GM23248 (cell line): ENCODE results near the gene ADAMTSL3.

ENCODE experiments used
- EZH2 ChIP-seq: fragments of 200-600 bp; sonication (generic); IDR thresholded peaks from 2 replicates; pipeline ENCODE4 v1.6.1; 2018; ENCODE audit warnings: antibody characterized with exemption, mild to moderate bottlenecking; ENCODE audit not compliant: insufficient read depth, poor library complexity, severe bottlenecking
- EZH2phosphoT487 ChIP-seq: fragments of 200-600 bp; sonication (generic); IDR thresholded peaks from 2 replicates; pipeline ENCODE4 v1.6.1; 2018; ENCODE audit warnings: antibody characterized with exemption, moderate library complexity, mild to moderate bottlenecking, low read depth; ENCODE audit not compliant: insufficient read depth

DNA sequence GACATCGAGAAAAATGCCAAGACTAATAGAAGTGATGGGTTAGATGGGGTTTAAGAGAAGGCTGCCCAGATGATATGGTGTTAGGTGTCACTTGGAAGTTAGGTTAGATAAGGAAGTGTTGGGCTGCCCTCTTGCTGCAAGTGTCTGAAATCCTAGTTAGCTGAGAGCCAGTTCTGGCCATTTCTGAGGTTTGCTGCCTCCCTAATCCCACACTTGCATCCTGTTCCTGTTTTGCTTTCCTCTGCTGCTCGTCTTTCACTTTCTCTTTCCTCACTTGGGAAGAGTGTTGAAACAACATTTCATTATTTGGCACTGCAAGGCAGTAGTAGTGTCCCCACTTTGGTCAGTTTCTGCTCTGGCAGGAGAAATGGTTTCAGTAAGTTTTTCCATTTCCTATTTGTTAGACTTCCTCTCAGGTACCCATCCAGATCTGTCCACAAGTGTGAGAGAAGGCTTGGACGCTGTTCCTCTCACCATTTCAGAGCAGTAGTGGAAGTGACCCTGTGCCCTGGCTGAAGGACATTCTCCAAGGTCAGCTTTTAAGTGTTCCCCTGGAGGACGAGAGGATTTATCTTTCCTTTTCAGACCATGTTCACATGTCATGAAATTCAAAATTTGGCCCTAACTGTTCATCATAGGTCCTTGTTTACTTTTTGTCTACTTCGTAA, 93.3 kb downstream of the ADAMTSL3 start:
- TF ChIP-seq EZH2phosphoT487, result no peak
- TF ChIP-seq EZH2, result no peak
